Measurements from ENCODE around the gene PLEKHA7.

The PLEKHA7 gene

GRCh38 chr11:16771350-16772140 lies 242.7 kb downstream of the PLEKHA7 start:
- no peak for DNase-seq (ENCODE audit: low read depth)
- no peak for TF ChIP-seq CTCF (conservative IDR thresholded peaks at IDR 0.05; ENCODE audit: low read depth, low read length)
- no peak overlapping the region for H3K4me3 ChIP-seq (ENCODE audit: low read depth, low read length)

GRCh38 chr11:16770016-16770415 lies 244.2 kb downstream of the PLEKHA7 start:
- no peak for TF ChIP-seq CTCF (conservative IDR thresholded peaks at IDR 0.05; ENCODE audit: low read depth, low read length)
- DNase-seq (ENCODE audit: low read depth), result no peak
- no peak overlapping the region for H3K4me3 ChIP-seq (ENCODE audit: low read depth, low read length)

GRCh38 chr11:16769386-16769785 lies 244.8 kb downstream of the PLEKHA7 start:
- no peak overlapping the region for H3K4me3 ChIP-seq (ENCODE audit: low read depth, low read length)
- no peak for TF ChIP-seq CTCF (conservative IDR thresholded peaks at IDR 0.05; ENCODE audit: low read depth, low read length)
- no peak for DNase-seq (ENCODE audit: low read depth)

GRCh38 chr11:16767957-16768356 lies 246.3 kb downstream of the PLEKHA7 start:
- no peak for DNase-seq (ENCODE audit: low read depth)

DNA sequence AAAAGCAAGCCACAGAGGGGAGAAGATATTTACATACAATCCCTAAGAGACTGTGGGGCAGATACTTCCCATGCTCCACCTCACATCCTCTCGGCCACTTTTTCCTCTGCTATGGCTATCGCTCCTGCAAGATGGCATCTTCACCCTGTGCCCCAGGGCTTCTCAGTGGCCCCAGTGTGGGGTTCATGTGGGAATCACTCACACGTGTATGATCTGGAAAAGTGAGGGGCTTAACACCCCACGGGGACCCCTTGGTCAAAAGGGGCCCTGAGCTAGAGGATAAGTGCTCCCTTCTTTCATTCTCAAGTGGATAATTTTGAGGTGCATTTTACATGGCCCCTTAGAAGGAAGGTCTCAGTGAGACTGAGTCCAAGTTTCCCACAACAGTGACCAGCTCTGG lies 247.1 kb downstream of the PLEKHA7 start:
- no peak for DNase-seq (ENCODE audit: low read depth)
- no peak overlapping the region for H3K4me3 ChIP-seq (ENCODE audit: low read depth, low read length)
- TF ChIP-seq CTCF (conservative IDR thresholded peaks at IDR 0.05; ENCODE audit: low read depth, low read length), result no peak

More at GRCh38 chr11:16767957-16768356, 246.3 kb downstream of the PLEKHA7 start:
- TF ChIP-seq CTCF (conservative IDR thresholded peaks at IDR 0.05; ENCODE audit: low read depth, low read length), result no peak
- no peak overlapping the region for H3K4me3 ChIP-seq (ENCODE audit: low read depth, low read length)

GRCh38 chr11:16764888-16765287 lies 249.3 kb downstream of the PLEKHA7 start:
- TF ChIP-seq CTCF (conservative IDR thresholded peaks at IDR 0.05; ENCODE audit: low read depth, low read length), result no peak
- no peak overlapping the region for H3K4me3 ChIP-seq (ENCODE audit: low read depth, low read length)
- no peak for DNase-seq (ENCODE audit: low read depth)

DNA sequence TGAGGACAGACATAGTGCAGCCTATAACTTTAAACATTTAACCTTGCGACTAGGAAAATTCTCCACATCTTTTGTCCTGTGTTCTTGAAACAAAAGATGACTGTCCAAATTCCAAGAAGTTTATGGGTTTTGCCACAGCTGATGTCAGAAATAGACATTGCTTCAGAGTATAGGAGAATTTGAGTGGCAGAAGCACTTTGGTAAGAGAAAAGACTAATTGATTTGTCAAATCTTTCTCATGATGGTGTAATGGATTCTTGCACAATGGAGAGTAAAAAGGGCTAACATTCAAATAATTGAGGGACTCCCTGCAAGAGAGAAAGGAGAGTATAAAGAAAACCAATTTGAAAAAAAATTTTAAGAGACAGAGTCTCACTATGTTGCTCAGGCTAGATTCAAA lies 250.5 kb downstream of the PLEKHA7 start:
- no peak for DNase-seq (ENCODE audit: low read depth)
- TF ChIP-seq CTCF (conservative IDR thresholded peaks at IDR 0.05; ENCODE audit: low read depth, low read length), result no peak

More for the DNA sequence above, 250.5 kb downstream of the PLEKHA7 start:
- no peak overlapping the region for H3K4me3 ChIP-seq (ENCODE audit: low read depth, low read length)
